HepG2 (cell line): ENCODE data around the gene PRSS33. TPM values are rescaled to one million over a fixed set of nuclear protein-coding genes. Genes with fewer than 3 reads are reported as not detected.

Experiments
- ATF7 ChIP-seq, 2 experiments: fragments of 450-650 bp in 1 of 2; sonication (generic) in 1 of 2; formaldehyde crosslinking in 1 of 2; IDR thresholded peaks; 2 replicates each; pipeline versions ENCODE4 v1.4.0 to v1.6.1; 2016 to 2020; ENCODE audit warnings: antibody characterized with exemption in 1 of 2, mild to moderate bottlenecking in 1 of 2, missing genetic modification reagents in 1 of 2
- CCAR2 ChIP-seq: fragments of 200-400 bp; formaldehyde crosslinking; optimal IDR thresholded peaks from 2 replicates; pipeline ENCODE3; 2018; ENCODE audit warnings: low read depth, mild to moderate bottlenecking, low read length, moderate library complexity
- FOXA3 ChIP-seq: IDR thresholded peaks from 2 replicates; pipeline ENCODE4 v1.6.1; 2016; ENCODE audit warnings: missing genetic modification reagents, missing compliant biosample characterization
- HIVEP1 ChIP-seq: sonication (generic); formaldehyde crosslinking; IDR thresholded peaks from 2 replicates; pipeline ENCODE4 v1.4.0; 2020; ENCODE audit warnings: mild to moderate bottlenecking, missing genetic modification reagents
- KDM5B ChIP-seq: sonication (generic); formaldehyde crosslinking; IDR thresholded peaks from 2 replicates; pipeline ENCODE4 v1.4.0; 2020; ENCODE audit warnings: missing genetic modification reagents, mild to moderate bottlenecking, borderline replicate concordance
- MAFK ChIP-seq, 2 experiments: IDR thresholded peaks in 1 of 2; conservative IDR thresholded peaks in 1 of 2; 2 replicates each; pipeline ENCODE4 v1.6.1; 2011; ENCODE audit warnings: improper control_type of control experiment in 2 of 2, low read length in 2 of 2
- NAIF1 ChIP-seq: sonication (generic); formaldehyde crosslinking; IDR thresholded peaks from 2 replicates; pipeline ENCODE4 v1.5.0; 2020; ENCODE audit warnings: mild to moderate bottlenecking, missing genetic modification reagents, borderline replicate concordance
- NFRKB ChIP-seq: fragments of 450-650 bp; IDR thresholded peaks from 2 replicates; pipeline ENCODE4 v1.6.1; 2017
- POLR2G ChIP-seq: fragments of 200-400 bp; formaldehyde crosslinking; IDR thresholded peaks from 2 replicates; pipeline ENCODE4 v1.6.1; 2018; ENCODE audit warnings: mild to moderate bottlenecking, low read depth, low read length, moderate library complexity
- RAD21 ChIP-seq: fragments of 450-650 bp; formaldehyde crosslinking; IDR thresholded peaks from 2 replicates; pipeline ENCODE4 v1.5.0; 2020; ENCODE audit warnings: mild to moderate bottlenecking
- RXRA ChIP-seq: sonication (generic); formaldehyde crosslinking; IDR thresholded peaks from 2 replicates; pipeline ENCODE4 v1.5.1; 2020; ENCODE audit warnings: missing genetic modification reagents
- TARDBP ChIP-seq: sonication (generic); formaldehyde crosslinking; IDR thresholded peaks from 2 replicates; pipeline ENCODE4 v1.8.0; 2022; ENCODE audit warnings: mild to moderate bottlenecking, missing genetic modification reagents
- ZNF232 ChIP-seq: sonication (generic); formaldehyde crosslinking; IDR thresholded peaks from 2 replicates; pipeline ENCODE4 v1.4.0; 2020; ENCODE audit warnings: missing genetic modification reagents, borderline replicate concordance
- ZNF350 ChIP-seq: sonication (generic); formaldehyde crosslinking; IDR thresholded peaks from 2 replicates; pipeline ENCODE4 v1.4.0; 2020; ENCODE audit warnings: mild to moderate bottlenecking, low read depth, missing genetic modification reagents, borderline replicate concordance
- ZNF768 ChIP-seq: sonication (generic); formaldehyde crosslinking; IDR thresholded peaks from 2 replicates; pipeline ENCODE4 v1.4.0; 2020; ENCODE audit warnings: missing genetic modification reagents
- ZSCAN29 ChIP-seq: sonication (generic); formaldehyde crosslinking; conservative IDR thresholded peaks from 2 replicates; pipeline ENCODE4 v1.4.0; 2020; ENCODE audit warnings: mild to moderate bottlenecking, missing genetic modification reagents
- polyA plus RNA-seq, 8 experiments: library from polyadenylated mRNA; depleted of rRNA in 3 of 8; stranded (reverse) in 7 of 8; unstranded in 1 of 8; fragments of >200 nt; fragmentation: Illumina TruSeq in 4 of 8; extraction: Trizol in 4 of 8; gene quantifications; 2 replicates each; pipeline versions ENCODE4 v1.2.1 to v1.2.3, GENCODE V29; 2011 to 2016; ENCODE audit warnings: low read depth in 4 of 8, missing spikeins in 1 of 8, mixed read lengths in 1 of 8; ENCODE audit not compliant: insufficient read depth in 1 of 8
- total RNA-seq, 5 experiments: library from RNA; depleted of rRNA; stranded (reverse); fragments of >200 nt; fragmentation: Illumina TruSeq; extraction: Trizol; gene quantifications; 2 replicates each; pipeline ENCODE4 v1.2.3, GENCODE V29; 2016; ENCODE audit warnings: low read depth in 1 of 5
- TF ChIP-seq, protein P1 (sequence below): sonication (generic); formaldehyde crosslinking; IDR thresholded peaks from 2 replicates; pipeline ENCODE4 v1.5.0; 2020; ENCODE audit warnings: mild to moderate bottlenecking, missing genetic modification reagents
- TF ChIP-seq, protein P2 (sequence below): sonication (generic); formaldehyde crosslinking; IDR thresholded peaks from 2 replicates; pipeline ENCODE4 v1.8.1; 2023; ENCODE audit warnings: missing genetic modification reagents, mild to moderate bottlenecking, borderline replicate concordance
- TF ChIP-seq, protein P3 (sequence below): sonication (generic); formaldehyde crosslinking; IDR thresholded peaks from 2 replicates; pipeline ENCODE4 v1.5.0; 2020; ENCODE audit warnings: mild to moderate bottlenecking, missing genetic modification reagents
- TF ChIP-seq, protein P4 (sequence below): sonication (generic); formaldehyde crosslinking; IDR thresholded peaks from 2 replicates; pipeline ENCODE4 v1.4.0; 2020; ENCODE audit warnings: missing genetic modification reagents, mild to moderate bottlenecking, borderline replicate concordance
- TF ChIP-seq, protein P5 (sequence below): sonication (generic); formaldehyde crosslinking; IDR thresholded peaks from 2 replicates; pipeline ENCODE4 v1.4.0; 2020; ENCODE audit warnings: missing genetic modification reagents

The PRSS33 gene
- total and polyA plus RNA-seq, 2 of the 13 experiments (the other 11 are each of a cell fraction or from before 2014, with no cell fraction given): not detected

DNA sequence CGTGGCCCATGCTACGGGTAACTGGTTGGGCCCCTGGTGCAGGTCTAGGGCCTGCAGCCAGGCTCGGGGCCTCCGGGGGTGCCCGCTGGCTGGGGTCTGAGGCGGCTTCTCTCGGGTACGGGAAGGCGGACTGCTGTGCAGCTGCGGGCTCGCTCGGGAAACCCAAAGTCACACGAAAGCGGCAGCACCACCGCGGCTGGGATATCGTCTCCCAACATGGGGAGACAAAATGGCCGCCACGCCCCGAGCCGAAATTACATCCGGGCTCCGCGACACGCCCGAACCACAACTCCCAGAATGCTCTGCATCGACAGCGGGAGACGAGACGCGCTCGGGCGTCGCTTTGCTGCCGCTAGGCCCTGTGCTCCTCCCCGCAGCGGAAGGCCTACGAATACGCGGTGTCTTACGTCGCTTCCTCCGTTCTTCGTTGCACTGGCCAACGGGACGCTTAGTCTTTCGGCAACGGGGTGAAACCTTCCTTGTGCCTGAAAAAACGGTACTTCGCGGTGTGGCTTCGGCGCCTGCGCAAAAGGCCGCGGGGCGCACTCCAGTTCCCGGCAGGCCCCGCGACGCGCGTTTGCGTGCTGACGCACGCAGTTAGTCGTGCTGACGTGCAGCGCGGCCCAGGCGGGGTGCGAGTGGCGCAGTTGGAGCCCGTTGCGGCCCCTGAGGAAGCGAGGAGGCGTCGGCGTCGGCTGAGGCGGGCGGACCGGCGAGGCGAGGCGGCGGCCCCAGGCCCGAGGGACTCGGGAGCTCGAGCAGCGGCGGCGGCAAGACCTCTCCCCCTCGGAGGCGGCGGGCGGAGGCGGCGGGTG, 35.1 kb downstream of the PRSS33 start, which contains the start of gene SRRM2 (continued):
- TF ChIP-seq, protein P1, sequence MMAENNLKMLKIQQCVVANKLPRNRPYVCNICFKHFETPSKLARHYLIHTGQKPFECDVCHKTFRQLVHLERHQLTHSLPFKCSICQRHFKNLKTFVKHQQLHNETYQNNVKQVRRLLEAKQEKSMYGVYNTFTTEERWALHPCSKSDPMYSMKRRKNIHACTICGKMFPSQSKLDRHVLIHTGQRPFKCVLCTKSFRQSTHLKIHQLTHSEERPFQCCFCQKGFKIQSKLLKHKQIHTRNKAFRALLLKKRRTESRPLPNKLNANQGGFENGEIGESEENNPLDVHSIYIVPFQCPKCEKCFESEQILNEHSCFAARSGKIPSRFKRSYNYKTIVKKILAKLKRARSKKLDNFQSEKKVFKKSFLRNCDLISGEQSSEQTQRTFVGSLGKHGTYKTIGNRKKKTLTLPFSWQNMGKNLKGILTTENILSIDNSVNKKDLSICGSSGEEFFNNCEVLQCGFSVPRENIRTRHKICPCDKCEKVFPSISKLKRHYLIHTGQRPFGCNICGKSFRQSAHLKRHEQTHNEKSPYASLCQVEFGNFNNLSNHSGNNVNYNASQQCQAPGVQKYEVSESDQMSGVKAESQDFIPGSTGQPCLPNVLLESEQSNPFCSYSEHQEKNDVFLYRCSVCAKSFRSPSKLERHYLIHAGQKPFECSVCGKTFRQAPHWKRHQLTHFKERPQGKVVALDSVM (CRISPR knock-in tag): no peak
- TF ChIP-seq MAFK (conservative IDR thresholded peaks at IDR 0.05 in 1 of 2, IDR thresholded peaks at IDR 0.05 in 1 of 2; ENCODE audit: low read length in 2 of 2) (peak; percentile 76 to 82), ZNF350 (CRISPR knock-in tag) (peak; percentile 81), TARDBP (no peak), ZSCAN29 (CRISPR knock-in tag) (peak; percentile 71; the same call in 1 of the 2 replicates), ZNF232 (CRISPR knock-in tag) (peak; percentile 85), KDM5B (CRISPR knock-in tag) (peak; percentile 96), ZNF768 (peak; percentile 41), RAD21 (CRISPR knock-in tag) (peak; percentile 58), NFRKB (peak; percentile 85; the same call in 1 of the 2 replicates), ATF7 (IDR thresholded peaks at IDR 0.05) (no peak), ATF7 (CRISPR knock-in tag; IDR thresholded peaks at IDR 0.05) (peak; percentile 63; the same call in 1 of the 2 replicates), RXRA (CRISPR knock-in tag) (peak; percentile 64; the same call in 1 of the 2 replicates), POLR2G (peak; percentile 92), CCAR2 (no peak), FOXA3 (CRISPR knock-in tag) (peak; percentile 8), HIVEP1 (peak; percentile 52; the same call in 1 of the 2 replicates), NAIF1 (CRISPR knock-in tag) (peak; percentile 84; the same call in 1 of the 2 replicates)
- TF ChIP-seq, protein P2, sequence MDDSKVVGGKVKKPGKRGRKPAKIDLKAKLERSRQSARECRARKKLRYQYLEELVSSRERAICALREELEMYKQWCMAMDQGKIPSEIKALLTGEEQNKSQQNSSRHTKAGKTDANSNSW (CRISPR knock-in tag): no peak; the same call in none of the 2 replicates
- TF ChIP-seq, protein P3, sequence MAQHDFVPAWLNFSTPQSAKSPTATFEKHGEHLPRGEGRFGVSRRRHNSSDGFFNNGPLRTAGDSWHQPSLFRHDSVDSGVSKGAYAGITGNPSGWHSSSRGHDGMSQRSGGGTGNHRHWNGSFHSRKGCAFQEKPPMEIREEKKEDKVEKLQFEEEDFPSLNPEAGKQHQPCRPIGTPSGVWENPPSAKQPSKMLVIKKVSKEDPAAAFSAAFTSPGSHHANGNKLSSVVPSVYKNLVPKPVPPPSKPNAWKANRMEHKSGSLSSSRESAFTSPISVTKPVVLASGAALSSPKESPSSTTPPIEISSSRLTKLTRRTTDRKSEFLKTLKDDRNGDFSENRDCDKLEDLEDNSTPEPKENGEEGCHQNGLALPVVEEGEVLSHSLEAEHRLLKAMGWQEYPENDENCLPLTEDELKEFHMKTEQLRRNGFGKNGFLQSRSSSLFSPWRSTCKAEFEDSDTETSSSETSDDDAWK: no peak
- TF ChIP-seq, protein P4, sequence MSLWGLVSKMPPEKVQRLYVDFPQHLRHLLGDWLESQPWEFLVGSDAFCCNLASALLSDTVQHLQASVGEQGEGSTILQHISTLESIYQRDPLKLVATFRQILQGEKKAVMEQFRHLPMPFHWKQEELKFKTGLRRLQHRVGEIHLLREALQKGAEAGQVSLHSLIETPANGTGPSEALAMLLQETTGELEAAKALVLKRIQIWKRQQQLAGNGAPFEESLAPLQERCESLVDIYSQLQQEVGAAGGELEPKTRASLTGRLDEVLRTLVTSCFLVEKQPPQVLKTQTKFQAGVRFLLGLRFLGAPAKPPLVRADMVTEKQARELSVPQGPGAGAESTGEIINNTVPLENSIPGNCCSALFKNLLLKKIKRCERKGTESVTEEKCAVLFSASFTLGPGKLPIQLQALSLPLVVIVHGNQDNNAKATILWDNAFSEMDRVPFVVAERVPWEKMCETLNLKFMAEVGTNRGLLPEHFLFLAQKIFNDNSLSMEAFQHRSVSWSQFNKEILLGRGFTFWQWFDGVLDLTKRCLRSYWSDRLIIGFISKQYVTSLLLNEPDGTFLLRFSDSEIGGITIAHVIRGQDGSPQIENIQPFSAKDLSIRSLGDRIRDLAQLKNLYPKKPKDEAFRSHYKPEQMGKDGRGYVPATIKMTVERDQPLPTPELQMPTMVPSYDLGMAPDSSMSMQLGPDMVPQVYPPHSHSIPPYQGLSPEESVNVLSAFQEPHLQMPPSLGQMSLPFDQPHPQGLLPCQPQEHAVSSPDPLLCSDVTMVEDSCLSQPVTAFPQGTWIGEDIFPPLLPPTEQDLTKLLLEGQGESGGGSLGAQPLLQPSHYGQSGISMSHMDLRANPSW: no peak
- TF ChIP-seq, protein P5, sequence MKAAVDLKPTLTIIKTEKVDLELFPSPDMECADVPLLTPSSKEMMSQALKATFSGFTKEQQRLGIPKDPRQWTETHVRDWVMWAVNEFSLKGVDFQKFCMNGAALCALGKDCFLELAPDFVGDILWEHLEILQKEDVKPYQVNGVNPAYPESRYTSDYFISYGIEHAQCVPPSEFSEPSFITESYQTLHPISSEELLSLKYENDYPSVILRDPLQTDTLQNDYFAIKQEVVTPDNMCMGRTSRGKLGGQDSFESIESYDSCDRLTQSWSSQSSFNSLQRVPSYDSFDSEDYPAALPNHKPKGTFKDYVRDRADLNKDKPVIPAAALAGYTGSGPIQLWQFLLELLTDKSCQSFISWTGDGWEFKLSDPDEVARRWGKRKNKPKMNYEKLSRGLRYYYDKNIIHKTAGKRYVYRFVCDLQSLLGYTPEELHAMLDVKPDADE (CRISPR knock-in tag): peak; percentile 21; the same call in 1 of the 2 replicates
